HUES48 (cell line): ENCODE measurements around the gene PLA2G1B.

Experiments
- H3K27ac ChIP-seq: one replicate; pipeline ENCODE4 v1.7.0; 2013; ENCODE audit warnings: low read depth, low read length, inconsistent platforms
- H3K27me3 ChIP-seq: 2 replicates; pipeline ENCODE4 v1.6.1; 2013; ENCODE audit warnings: mild to moderate bottlenecking, low read length; ENCODE audit not compliant: control insufficient read depth, insufficient read depth
- H3K36me3 ChIP-seq: 2 replicates; pipeline ENCODE4 v1.6.1; 2013; ENCODE audit warnings: low read length; ENCODE audit not compliant: control insufficient read depth, insufficient read depth
- H3K4me1 ChIP-seq: 2 replicates; pipeline ENCODE4 v1.6.1; 2013; ENCODE audit warnings: mild to moderate bottlenecking, low read length; ENCODE audit not compliant: control insufficient read depth, insufficient read depth
- H3K4me3 ChIP-seq: 2 replicates; pipeline ENCODE4 v1.5.1; 2013; ENCODE audit warnings: mild to moderate bottlenecking, low read depth, low read length
- H3K9ac ChIP-seq: 2 replicates; pipeline ENCODE4 v1.6.1; 2013; ENCODE audit warnings: mild to moderate bottlenecking, low read depth, low read length, moderate library complexity
- H3K9me3 ChIP-seq: 2 replicates; pipeline ENCODE4 v1.6.1; 2013; ENCODE audit warnings: low read length; ENCODE audit not compliant: control insufficient read depth, insufficient read depth

The PLA2G1B gene

GRCh38 chr12:120286768-120287490 lies 40.6 kb downstream of the PLA2G1B start:
- Histone ChIP-seq H3K36me3 (no peaks in the 10 kb centered on the region), H3K9ac (no peak overlapping the region), H3K9me3 (no peaks in the 10 kb centered on the region), H3K27me3 (no peaks in the 10 kb centered on the region), H3K27ac (no peak overlapping the region), H3K4me1 (peaks cover 10% of the 10 kb centered on the region), H3K4me3 (no peak overlapping the region)

DNA sequence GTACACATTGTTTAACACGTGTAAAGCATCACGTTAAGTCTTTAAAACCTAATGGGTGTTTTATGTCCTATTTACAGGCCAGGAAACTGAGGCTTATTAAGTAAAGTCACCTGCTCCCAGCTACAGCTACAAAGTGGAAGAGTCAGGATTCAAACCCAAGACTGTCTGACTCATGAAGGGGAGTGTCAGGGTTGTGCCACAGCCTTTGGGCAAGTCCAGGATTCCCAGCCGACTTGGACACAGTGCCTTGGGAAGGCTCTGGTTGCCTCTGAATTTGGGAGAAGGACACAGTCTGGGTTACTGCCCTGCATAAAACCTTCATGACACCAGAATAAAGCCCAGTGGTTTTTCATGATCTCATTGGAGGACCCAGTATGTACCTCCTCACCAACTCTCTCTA lies 43.2 kb downstream of the PLA2G1B start:
- Histone ChIP-seq H3K27me3 (no peaks in the 10 kb centered on the region), H3K36me3 (no peaks in the 10 kb centered on the region), H3K27ac (no peak overlapping the region), H3K4me3 (no peak overlapping the region), H3K9me3 (no peaks in the 10 kb centered on the region), H3K9ac (no peak overlapping the region), H3K4me1 (peaks cover 4% of the 10 kb centered on the region)

DNA sequence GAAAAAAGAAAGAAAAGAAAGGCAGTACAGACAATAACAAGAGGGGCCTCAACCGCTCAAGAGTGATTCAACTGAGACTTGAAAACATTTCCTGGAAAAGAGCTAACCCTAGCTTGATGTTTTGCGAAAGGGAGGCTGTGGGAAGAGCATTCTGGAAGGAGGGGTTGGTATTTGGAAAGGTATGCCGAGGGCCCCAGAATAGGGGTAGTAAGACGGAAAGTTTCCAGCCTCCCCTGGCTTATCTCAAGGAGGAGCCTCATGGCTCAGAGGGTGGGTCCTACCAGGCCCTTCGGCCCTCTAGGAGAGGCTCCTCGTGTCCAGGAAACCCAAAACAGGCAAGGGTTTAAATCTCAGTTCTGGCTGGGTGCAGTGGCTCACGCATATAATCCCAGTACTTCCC lies 44.3 kb downstream of the PLA2G1B start:
- peaks cover 4% of the 10 kb centered on the region for H3K4me1 ChIP-seq
- H3K27ac ChIP-seq: no peak overlapping the region
- no peaks in the 10 kb centered on the region for H3K27me3 ChIP-seq
- no peak overlapping the region for H3K4me3 ChIP-seq
- H3K9ac ChIP-seq: no peak overlapping the region
- no peaks in the 10 kb centered on the region for H3K36me3 ChIP-seq
- peaks cover 4% of the 10 kb centered on the region; the same call in 1 of the 2 replicates for H3K9me3 ChIP-seq

DNA sequence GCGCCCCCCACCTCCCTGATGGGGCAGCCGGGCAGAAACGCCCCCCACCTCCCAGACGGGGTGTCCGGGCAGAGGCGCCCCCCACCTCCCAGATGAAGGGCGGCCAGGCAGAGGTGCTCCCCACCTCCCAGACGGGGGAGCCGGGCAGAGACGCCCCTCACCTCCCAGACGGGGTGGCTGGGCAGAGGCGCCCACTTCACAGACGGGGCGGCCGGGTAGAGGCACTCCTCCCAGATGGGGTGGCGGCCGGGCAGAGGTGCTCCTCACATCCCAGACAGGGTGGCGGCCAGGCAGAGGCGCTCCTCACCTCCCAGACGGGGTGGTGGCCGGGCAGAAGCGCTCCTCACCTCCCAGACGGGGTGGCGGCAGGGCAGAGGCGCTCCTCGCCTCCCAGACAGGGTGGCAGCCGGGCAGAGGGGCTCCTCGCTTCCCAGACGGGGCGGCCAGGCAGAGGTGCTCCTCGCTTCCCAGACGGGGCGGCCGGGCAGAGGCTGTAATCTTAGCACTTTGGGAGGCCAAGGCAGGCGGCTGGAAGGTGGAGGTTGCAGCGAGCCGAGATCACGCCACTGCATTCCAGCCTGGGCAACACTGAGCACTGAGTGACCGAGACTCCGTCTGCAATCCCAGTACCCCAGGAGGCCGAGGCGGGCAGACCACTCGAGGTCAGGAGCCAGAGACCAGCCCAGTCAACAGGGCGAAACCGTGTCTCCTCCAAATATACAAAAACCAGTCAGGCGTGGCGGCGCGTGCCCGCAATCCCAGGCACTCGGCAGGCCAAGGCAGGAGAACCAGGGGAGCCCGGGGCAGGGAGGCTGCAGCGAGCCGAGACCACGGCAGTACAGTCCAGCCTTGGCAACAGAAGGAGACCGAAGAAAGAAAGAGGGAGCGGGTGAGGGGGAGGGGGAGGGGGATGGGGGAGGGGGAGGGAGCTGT lies 49.2 kb downstream of the PLA2G1B start:
- Histone ChIP-seq H3K36me3 (no peaks in the 10 kb centered on the region), H3K9ac (no peak overlapping the region), H3K27ac (no peak overlapping the region)

DNA sequence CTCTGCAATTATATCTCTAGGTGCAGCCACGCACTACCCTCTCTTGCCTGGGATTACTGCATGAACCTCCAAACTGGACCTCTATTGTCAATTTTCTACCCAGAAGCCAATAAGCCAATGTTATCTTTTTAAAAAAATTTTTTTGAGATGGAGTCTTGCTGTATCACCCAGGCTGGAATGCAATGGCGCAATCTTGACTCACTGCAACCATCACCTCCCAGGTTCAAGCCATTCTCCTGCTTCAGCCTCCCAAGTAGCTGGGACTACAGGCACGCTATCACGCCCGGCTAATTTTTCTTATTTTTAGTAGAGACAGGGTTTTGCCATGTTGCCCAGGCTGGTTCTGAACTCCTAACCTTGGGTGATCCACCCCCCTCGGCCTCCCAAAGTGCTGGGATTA lies 50.8 kb downstream of the PLA2G1B start:
- Histone ChIP-seq H3K4me1 (no peaks in the 10 kb centered on the region), H3K27ac (no peak overlapping the region), H3K4me3 (no peak overlapping the region)

More for the DNA sequence above, 49.2 kb downstream of the PLA2G1B start:
- Histone ChIP-seq H3K4me1 (no peaks in the 10 kb centered on the region), H3K27me3 (no peaks in the 10 kb centered on the region), H3K9me3 (peaks cover 4% of the 10 kb centered on the region; the same call in 1 of the 2 replicates), H3K4me3 (no peak overlapping the region)

More for the DNA sequence above, 50.8 kb downstream of the PLA2G1B start:
- H3K27me3 ChIP-seq: no peaks in the 10 kb centered on the region
- H3K9ac ChIP-seq: no peak overlapping the region
- peaks cover 4% of the 10 kb centered on the region; the same call in 1 of the 2 replicates for H3K9me3 ChIP-seq
- H3K36me3 ChIP-seq: no peaks in the 10 kb centered on the region
